GM19099 (cell line): Measurements from ENCODE around the gene CAMTA1.

ENCODE experiments used
- POLR2A ChIP-seq: IDR thresholded peaks from 3 replicates; pipeline ENCODE4 v1.6.1; 2011; ENCODE audit warnings: low read depth; ENCODE audit not compliant: insufficient read length; ENCODE audit errors: extremely low read depth

CAMTA1 gene

GRCh38 chr1:7462617-7463016 lies 677.4 kb downstream of the CAMTA1 start:
- TF ChIP-seq POLR2A, result no peak

- TF ChIP-seq POLR2A, result no peak
These were observed 678.3 kb downstream of the CAMTA1 start for GRCh38 chr1:7463526-7463925.

GRCh38 chr1:7464736-7465135 lies 679.5 kb downstream of the CAMTA1 start:
- no peak for TF ChIP-seq POLR2A

GRCh38 chr1:7467476-7468175 lies 682.4 kb downstream of the CAMTA1 start:
- TF ChIP-seq POLR2A, result no peak

- no peak for TF ChIP-seq POLR2A
These were observed 683.0 kb downstream of the CAMTA1 start for GRCh38 chr1:7468248-7468647.

- TF ChIP-seq POLR2A, result no peak
These were observed 684.1 kb downstream of the CAMTA1 start for GRCh38 chr1:7469255-7469938.

- no peak for TF ChIP-seq POLR2A
These were observed 685.8 kb downstream of the CAMTA1 start for GRCh38 chr1:7470904-7471638.

GRCh38 chr1:7471836-7472235 lies 686.6 kb downstream of the CAMTA1 start:
- no peak for TF ChIP-seq POLR2A

GRCh38 chr1:7473223-7474142 lies 688.2 kb downstream of the CAMTA1 start:
- no peak for TF ChIP-seq POLR2A

- no peak for TF ChIP-seq POLR2A
These were observed 688.9 kb downstream of the CAMTA1 start for GRCh38 chr1:7474143-7474490.

- TF ChIP-seq POLR2A, result no peak
These were observed 689.7 kb downstream of the CAMTA1 start for GRCh38 chr1:7474786-7475502.

GRCh38 chr1:7475691-7476090 lies 690.4 kb downstream of the CAMTA1 start:
- no peak for TF ChIP-seq POLR2A

- no peak for TF ChIP-seq POLR2A
These were observed 691.1 kb downstream of the CAMTA1 start for GRCh38 chr1:7476402-7476801.

- no peak for TF ChIP-seq POLR2A
These were observed 691.8 kb downstream of the CAMTA1 start for GRCh38 chr1:7476861-7477547.
